ENCODE data around the gene CT47C1. TPM values are rescaled to one million over a fixed set of nuclear protein-coding genes. Genes with fewer than 3 reads are reported as not detected.

CT47C1 gene
- total and polyA plus RNA-seq, 2 of the 8 experiments (the other 6 are each of a cell fraction or from before 2014, with no cell fraction given): not detected

- H4K91ac ChIP-seq (replicated peaks; ENCODE audit: insufficient read length, low read length): no peak overlapping the region
- no peak overlapping the region for H2BK5ac ChIP-seq (ENCODE audit: low read depth, low read length)
- H3K9me3 ChIP-seq (ENCODE audit: insufficient read depth in 2 of 2, low read depth in 1 of 2, low read length in 1 of 2): no peaks in the 10 kb centered on the region
- no peak overlapping the region for H3K14ac ChIP-seq (ENCODE audit: insufficient read length)
- no peak overlapping the region for H3K4ac ChIP-seq (replicated peaks; ENCODE audit: insufficient read length, low read depth, low read length)
- DNase-seq (ENCODE audit: low read depth in 1 of 2, low spot score in 2 of 2) (no peak), FAIRE-seq (no peak)
- no peaks in the 10 kb centered on the region for H4K20me1 ChIP-seq (replicated peaks in 1 of 2; ENCODE audit: control insufficient read depth in 1 of 2, insufficient read depth in 2 of 2, low read length in 2 of 2)
- H4K8ac ChIP-seq (ENCODE audit: extremely low read depth, insufficient read depth, low read length): no peak overlapping the region
- CTCF ChIA-PET (ENCODE audit: partially characterized antibody): interaction anchor here (0.7 kb wide), 1 partner anchor 25 kb away, joined by 3 read pairs; no protein-coding TSS in a partner anchor
- H3K36me3 ChIP-seq (ENCODE audit: control insufficient read depth in 2 of 4, insufficient read depth in 4 of 4, low read length in 3 of 4): no peaks in the 10 kb centered on the region
- H3K4me3 ChIP-seq (ENCODE audit: extremely low read depth in 1 of 4, insufficient read depth in 2 of 4, low read depth in 3 of 4, low read length in 4 of 4): no peak overlapping the region
- no peak overlapping the region for H2BK15ac ChIP-seq (ENCODE audit: low read length)
- no peak overlapping the region for H4K5ac ChIP-seq (ENCODE audit: insufficient read length, low read depth, low read length)
- H3K9ac ChIP-seq (replicated peaks in 1 of 4; ENCODE audit: extremely low read depth in 1 of 4, low read depth in 3 of 4, low read length in 3 of 4): no peak overlapping the region
- 59% methylated on average over 4 of the region's 4 CpGs; no CpG with 5 or more reads in 1 of the 2 experiments for WGBS, 2 experiments (ENCODE audit: extremely low coverage in 1 of 2, insufficient coverage in 1 of 2, insufficient read length in 1 of 2, insufficient replicate concordance in 2 of 2, low coverage in 1 of 2, low lambda C conversion rate in 2 of 2, missing lambda C conversion rate in 1 of 2)
- no peaks in the 10 kb centered on the region for H3K23me2 ChIP-seq (ENCODE audit: low read depth, low read length)
- no peaks in the 10 kb centered on the region for H3K79me2 ChIP-seq (ENCODE audit: control insufficient read depth in 1 of 2, insufficient read depth in 2 of 2, low read length in 2 of 2)
- H2BK120ac ChIP-seq (replicated peaks; ENCODE audit: low read depth, low read length): no peak overlapping the region
- no peak overlapping the region for H2BK20ac ChIP-seq (ENCODE audit: low read length)
- H3K27me3 ChIP-seq (replicated peaks in 1 of 4; ENCODE audit: control insufficient read depth in 3 of 4, extremely low read depth in 1 of 4, insufficient read depth in 3 of 4, low read length in 3 of 4): no peaks in the 10 kb centered on the region
- H3K79me1 ChIP-seq (ENCODE audit: low read depth, low read length): no peaks in the 10 kb centered on the region
- no peak overlapping the region for H2AFZ ChIP-seq (ENCODE audit: low read length)
- no peak overlapping the region for H3K18ac ChIP-seq (ENCODE audit: extremely low read depth, low read length)
- no peak overlapping the region for H3K27ac ChIP-seq (ENCODE audit: low read depth, low read length)
- H3K4me1 ChIP-seq (replicated peaks in 1 of 4; ENCODE audit: control insufficient read depth in 3 of 4, insufficient read depth in 4 of 4, low read length in 3 of 4): no peaks in the 10 kb centered on the region
- H2AK5ac ChIP-seq (ENCODE audit: low read depth, low read length): no peak overlapping the region
- no peak overlapping the region for H2BK12ac ChIP-seq (ENCODE audit: low read depth, low read length)
- H3K4me2 ChIP-seq (ENCODE audit: insufficient read depth in 1 of 2, low read depth in 2 of 2, low read length in 2 of 2): no peak overlapping the region
- POLR2A ChIA-PET (ENCODE audit: partially characterized antibody): no interaction called here
- H3K23ac ChIP-seq (ENCODE audit: insufficient read length): no peak overlapping the region
- H3K56ac ChIP-seq (replicated peaks; ENCODE audit: insufficient read length, low read depth, low read length): no peak overlapping the region
- TF ChIP-seq POLR2A (IDR thresholded peaks at IDR 0.05; ENCODE audit: control extremely low read depth in 1 of 2, low read depth in 2 of 2, low read length in 2 of 2): no peak
- no peak for TF ChIP-seq KDM1A (IDR thresholded peaks at IDR 0.05; ENCODE audit: borderline replicate concordance, low read length)
- no peak for TF ChIP-seq TAF1 (IDR thresholded peaks at IDR 0.05; ENCODE audit: low read depth, low read length)
- no peak for TF ChIP-seq RBBP5 (IDR thresholded peaks at IDR 0.05; ENCODE audit: borderline replicate concordance, low read depth, low read length)
- TF ChIP-seq SIN3A (conservative IDR thresholded peaks at IDR 0.05 in 1 of 2, IDR thresholded peaks at IDR 0.05 in 1 of 2; ENCODE audit: low read depth in 1 of 2, low read length in 2 of 2): no peak
- no peak for TF ChIP-seq CBX5 (IDR thresholded peaks at IDR 0.05; ENCODE audit: low read depth, low read length)
- no peak for TF ChIP-seq BCL11A (IDR thresholded peaks at IDR 0.05; ENCODE audit: low read depth in 2 of 2, low read length in 2 of 2)
- TF ChIP-seq CTBP2 (IDR thresholded peaks at IDR 0.05; ENCODE audit: borderline replicate concordance, insufficient read depth, insufficient read length, low read length): no peak
- no peak for TF ChIP-seq CREB1 (IDR thresholded peaks at IDR 0.05)
- TF ChIP-seq MAX (IDR thresholded peaks at IDR 0.05): no peak
- TF ChIP-seq GTF2F1 (IDR thresholded peaks at IDR 0.05; ENCODE audit: borderline replicate concordance, low read depth, low read length): no peak
- no peak for TF ChIP-seq USF2 (IDR thresholded peaks at IDR 0.05; ENCODE audit: low read length)
- TF ChIP-seq KDM5A (IDR thresholded peaks at IDR 0.05; ENCODE audit: low read length): no peak
- no peak for TF ChIP-seq SIRT6 (IDR thresholded peaks at IDR 0.05; ENCODE audit: low read length)
Measured at GRCh38 chrX:119041175-119041574, 31.6 kb upstream of the CT47C1 start.
